ENCODE data around the gene PBLD. TPM values are rescaled to one million over a fixed set of nuclear protein-coding genes. Genes with fewer than 3 reads are reported as not detected.

The PBLD gene
- polyA plus RNA-seq, 1 donor (not counting 4 experiments of a cell fraction or from before 2014, with no cell fraction given): 1.00 TPM

GRCh38 chr10:68365611-68366010 is 32.9 kb upstream of the PBLD start:
- Histone ChIP-seq H2AFZ (ENCODE audit: control insufficient read depth, low read length) (no peak overlapping the region), H3K27me3 (ENCODE audit: control insufficient read depth, extremely low read depth, insufficient read depth, low read length) (no peaks in the 10 kb centered on the region), H3K4me3 (ENCODE audit: control insufficient read depth in 2 of 3, extremely low read depth in 1 of 3, insufficient read depth in 2 of 3, low read depth in 1 of 3, low read length in 3 of 3) (no peak overlapping the region), H3K4me2 (ENCODE audit: control insufficient read depth, extremely low read depth, insufficient read depth, low read depth, low read length) (no peak overlapping the region), H3K9ac (ENCODE audit: control insufficient read depth, extremely low read depth, insufficient read depth, low read length) (no peak overlapping the region), H3K27ac (ENCODE audit: control insufficient read depth, insufficient read depth, low read length) (no peak overlapping the region), H3K4me1 (ENCODE audit: control insufficient read depth, extremely low read depth, insufficient read depth, low read length) (no peaks in the 10 kb centered on the region), H3K9me3 (ENCODE audit: control insufficient read depth, low read depth, low read length) (no peaks in the 10 kb centered on the region), H3K79me2 (ENCODE audit: control insufficient read depth, insufficient read depth, low read length) (no peaks in the 10 kb centered on the region), H3K9me1 (ENCODE audit: control insufficient read depth, extremely low read depth, insufficient read depth, low read length) (no peaks in the 10 kb centered on the region), H4K20me1 (ENCODE audit: control insufficient read depth, extremely low read depth, insufficient read depth, low read length) (no peaks in the 10 kb centered on the region), H3K36me3 (ENCODE audit: control insufficient read depth in 2 of 2, extremely low read depth in 1 of 2, insufficient read depth in 2 of 2, low read length in 2 of 2) (peaks cover 3 to 7% of the 10 kb centered on the region in 2 experiments)
- no peak for FAIRE-seq
- dilution Hi-C loops (cut with MboI; ENCODE audit: extremely low pct_ligation_motif_present, low sequenced_read_pairs): no loop called here
- no peak for DNase-seq (ENCODE audit: low read depth, low spot score)
- TF ChIP-seq EZH2 (IDR thresholded peaks at IDR 0.05; ENCODE audit: low read length) (no peak), CTCF (optimal IDR thresholded peaks at IDR 0.05 in 1 of 3, IDR thresholded peaks at IDR 0.05 in 1 of 3, conservative IDR thresholded peaks at IDR 0.05 in 1 of 3; ENCODE audit: extremely low read depth in 1 of 3, insufficient read depth in 2 of 3, low read length in 3 of 3) (no peak)

GRCh38 chr10:68364101-68364886 is 31.6 kb upstream of the PBLD start:
- H3K4me1 ChIP-seq (ENCODE audit: control insufficient read depth, extremely low read depth, insufficient read depth, low read length): no peaks in the 10 kb centered on the region
- no peaks in the 10 kb centered on the region for H3K9me1 ChIP-seq (ENCODE audit: control insufficient read depth, extremely low read depth, insufficient read depth, low read length)
- H4K20me1 ChIP-seq (ENCODE audit: control insufficient read depth, extremely low read depth, insufficient read depth, low read length): no peaks in the 10 kb centered on the region
- no peaks in the 10 kb centered on the region for H3K79me2 ChIP-seq (ENCODE audit: control insufficient read depth, insufficient read depth, low read length)
- H3K4me2 ChIP-seq (ENCODE audit: control insufficient read depth, extremely low read depth, insufficient read depth, low read depth, low read length): no peak overlapping the region
- H2AFZ ChIP-seq (ENCODE audit: control insufficient read depth, low read length): no peak overlapping the region
- no peak for DNase-seq (ENCODE audit: low read depth, low spot score)
- H3K36me3 ChIP-seq (ENCODE audit: control insufficient read depth in 2 of 2, extremely low read depth in 1 of 2, insufficient read depth in 2 of 2, low read length in 2 of 2): peaks cover 3 to 7% of the 10 kb centered on the region in 2 experiments
- no peaks in the 10 kb centered on the region for H3K9me3 ChIP-seq (ENCODE audit: control insufficient read depth, low read depth, low read length)
- H3K27me3 ChIP-seq (ENCODE audit: control insufficient read depth, extremely low read depth, insufficient read depth, low read length): no peaks in the 10 kb centered on the region
- TF ChIP-seq EZH2 (IDR thresholded peaks at IDR 0.05; ENCODE audit: low read length) (no peak), CTCF (optimal IDR thresholded peaks at IDR 0.05 in 1 of 3, IDR thresholded peaks at IDR 0.05 in 1 of 3, conservative IDR thresholded peaks at IDR 0.05 in 1 of 3; ENCODE audit: extremely low read depth in 1 of 3, insufficient read depth in 2 of 3, low read length in 3 of 3) (no peak)
- H3K4me3 ChIP-seq (ENCODE audit: control insufficient read depth in 2 of 3, extremely low read depth in 1 of 3, insufficient read depth in 2 of 3, low read depth in 1 of 3, low read length in 3 of 3): no peak overlapping the region
- FAIRE-seq: no peak
- dilution Hi-C loops (cut with MboI; ENCODE audit: extremely low pct_ligation_motif_present, low sequenced_read_pairs): no loop called here
- no peak overlapping the region for H3K9ac ChIP-seq (ENCODE audit: control insufficient read depth, extremely low read depth, insufficient read depth, low read length)
- no peak overlapping the region for H3K27ac ChIP-seq (ENCODE audit: control insufficient read depth, insufficient read depth, low read length)

Measured in keratinocyte (primary cell).